HG02610 (cell line): ENCODE results near the gene ANXA3.
A peak's percentile ranks its signal among the peaks of the same experiment; 100 is the strongest.

ENCODE experiments used
- ATAC-seq: cut with Tn5 transposase; IDR thresholded peaks from one replicate; pipeline ENCODE4 v1.9.1; 2021; ENCODE audit warnings: mild to moderate bottlenecking, moderate library complexity; ENCODE audit not compliant: unreplicated experiment

The ANXA3 gene

GRCh38 chr4:78608684-78609083 is 57.1 kb downstream of the ANXA3 start:
- no peak for ATAC-seq

GRCh38 chr4:78609580-78609979 is 58.0 kb downstream of the ANXA3 start:
- ATAC-seq, result no peak

GRCh38 chr4:78610546-78611214 is 59.1 kb downstream of the ANXA3 start:
- ATAC-seq, result no peak

GRCh38 chr4:78611215-78611558 is 59.6 kb downstream of the ANXA3 start:
- no peak for ATAC-seq

- ATAC-seq, result peak; percentile 29
Observed at GRCh38 chr4:78612398-78613178, 61.0 kb downstream of the ANXA3 start.

- peak; percentile 72 for ATAC-seq
Observed at GRCh38 chr4:78613522-78614321, 62.2 kb downstream of the ANXA3 start.

GRCh38 chr4:78616046-78616498 is 64.5 kb downstream of the ANXA3 start:
- ATAC-seq, result no peak

GRCh38 chr4:78618436-78618835 is 66.9 kb downstream of the ANXA3 start:
- no peak for ATAC-seq

- no peak for ATAC-seq
Observed at GRCh38 chr4:78621395-78621794, 69.8 kb downstream of the ANXA3 start.

- ATAC-seq, result no peak
Observed at GRCh38 chr4:78622253-78622979, 70.8 kb downstream of the ANXA3 start.

- no peak for ATAC-seq
Observed at GRCh38 chr4:78624048-78624447, 72.5 kb downstream of the ANXA3 start.

GRCh38 chr4:78625073-78625472 is 73.5 kb downstream of the ANXA3 start:
- ATAC-seq, result no peak

- ATAC-seq, result peak; percentile 59
Observed at GRCh38 chr4:78627046-78627965, 75.7 kb downstream of the ANXA3 start.

GRCh38 chr4:78627966-78628678 is 76.6 kb downstream of the ANXA3 start:
- ATAC-seq, result no peak

- no peak for ATAC-seq
Observed at GRCh38 chr4:78629991-78630541, 78.5 kb downstream of the ANXA3 start.

GRCh38 chr4:78630615-78631014 is 79.0 kb downstream of the ANXA3 start:
- ATAC-seq, result no peak

- ATAC-seq, result no peak
Observed at GRCh38 chr4:78634011-78634664, 82.6 kb downstream of the ANXA3 start.
